ENCODE data around the gene RAP1GAP2.
A peak's percentile ranks its signal among the peaks of the same experiment; 100 is the strongest.

Gene RAP1GAP2

GRCh38 chr17:2786176-2786881 is 9.9 kb upstream of the RAP1GAP2 start:
- DNase-seq = peak; percentile 82 to 93

- no peak for DNase-seq
These were observed 6.5 kb upstream of the RAP1GAP2 start for GRCh38 chr17:2789700-2790099.

GRCh38 chr17:2792366-2793169 is 3.7 kb upstream of the RAP1GAP2 start:
- DNase-seq = peak; percentile 41 to 50

GRCh38 chr17:2794111-2794803 is 2.0 kb upstream of the RAP1GAP2 start:
- DNase-seq = no peak

- DNase-seq = no peak
These were observed 636 bp upstream of the RAP1GAP2 start for GRCh38 chr17:2795441-2796163.

GRCh38 chr17:2797226-2797625 is 988 bp downstream of the RAP1GAP2 start:
- DNase-seq = no peak

GRCh38 chr17:2797637-2798036 is 1.4 kb downstream of the RAP1GAP2 start:
- DNase-seq = no peak

- DNase-seq = no peak
These were observed 1.9 kb downstream of the RAP1GAP2 start for GRCh38 chr17:2798188-2798587.

GRCh38 chr17:2798678-2799077 is 2.4 kb downstream of the RAP1GAP2 start:
- no peak for DNase-seq

GRCh38 chr17:2799653-2800052 is 3.4 kb downstream of the RAP1GAP2 start:
- no peak for DNase-seq

GRCh38 chr17:2800367-2800766 is 4.1 kb downstream of the RAP1GAP2 start:
- DNase-seq = no peak

- no peak for DNase-seq
These were observed 5.6 kb downstream of the RAP1GAP2 start for GRCh38 chr17:2801841-2802240.

- no peak for DNase-seq
These were observed 6.3 kb downstream of the RAP1GAP2 start for GRCh38 chr17:2802574-2802973.

GRCh38 chr17:2803386-2803785 is 7.1 kb downstream of the RAP1GAP2 start:
- no peak for DNase-seq

- no peak for DNase-seq
These were observed 7.7 kb downstream of the RAP1GAP2 start for GRCh38 chr17:2803971-2804370.

- no peak for DNase-seq
These were observed 8.7 kb downstream of the RAP1GAP2 start for GRCh38 chr17:2804912-2805311.

- DNase-seq = no peak
These were observed 9.7 kb downstream of the RAP1GAP2 start for GRCh38 chr17:2805961-2806360.

GRCh38 chr17:2808367-2809335 is 12.4 kb downstream of the RAP1GAP2 start:
- DNase-seq = no peak

GRCh38 chr17:2809337-2809736 is 13.1 kb downstream of the RAP1GAP2 start:
- DNase-seq = no peak

GRCh38 chr17:2814049-2814448 is 17.8 kb downstream of the RAP1GAP2 start:
- no peak for DNase-seq

- peak; percentile 93 for DNase-seq
These were observed 18.5 kb downstream of the RAP1GAP2 start for GRCh38 chr17:2814481-2815341.

Measured in activated CD4-positive, alpha-beta T cell treated with anti-CD3 and anti-CD28 coated beads for 4 hours (primary cell).